HL-60/S4 treated with phorbol 12-myristate 13-acetate at 8.2 ng/mL for 4 days and 3 days (cell line): Measurements from ENCODE around the gene XPR1.
"Not testable (repeated sequence)": the region's sequence is repeated elsewhere in the genome, so short reads cannot be mapped to it uniquely, and the experiment has no call there.

Experiments
- in situ Hi-C: fragments of 300-500 bp; cut with MboI; formaldehyde crosslinking; loops from 2 replicates; pipeline ENCODE4 v1.15.0; 2022; ENCODE audit warnings: low sequenced_read_pairs

XPR1 gene

GRCh38 chr1:180778782-180779398 lies 147.1 kb downstream of the XPR1 start:
- in situ Hi-C loops, result no loop called here

- in situ Hi-C loops, result no loop called here
Measured at GRCh38 chr1:180779584-180779983, 147.8 kb downstream of the XPR1 start.

GRCh38 chr1:180781718-180782117 lies 149.9 kb downstream of the XPR1 start:
- in situ Hi-C loops, result no loop called here

GRCh38 chr1:180785291-180785690 lies 153.5 kb downstream of the XPR1 start:
- in situ Hi-C loops, result no loop called here

GRCh38 chr1:180785887-180786286 lies 154.1 kb downstream of the XPR1 start:
- in situ Hi-C loops, result no loop called here

- in situ Hi-C loops, result no loop called here
Measured at GRCh38 chr1:180786624-180787023, 154.8 kb downstream of the XPR1 start.

GRCh38 chr1:180787628-180788307 lies 155.9 kb downstream of the XPR1 start:
- in situ Hi-C loops, result no loop called here

- in situ Hi-C loops, result no loop called here
Measured at GRCh38 chr1:180789460-180789859, 157.6 kb downstream of the XPR1 start.

- in situ Hi-C loops, result not testable (repeated sequence)
Measured at GRCh38 chr1:180791152-180791551, 159.3 kb downstream of the XPR1 start.

- in situ Hi-C loops, result no loop called here
Measured at GRCh38 chr1:180791806-180792205, 160.0 kb downstream of the XPR1 start.

- in situ Hi-C loops, result no loop called here
Measured at GRCh38 chr1:180793451-180793850, 161.6 kb downstream of the XPR1 start.

GRCh38 chr1:180796897-180797640 lies 165.2 kb downstream of the XPR1 start:
- in situ Hi-C loops, result no loop called here

- in situ Hi-C loops, result no loop called here
Measured at GRCh38 chr1:180800945-180801344, 169.1 kb downstream of the XPR1 start.

GRCh38 chr1:180802813-180803212 lies 171.0 kb downstream of the XPR1 start:
- in situ Hi-C loops, result no loop called here

GRCh38 chr1:180805316-180805715 lies 173.5 kb downstream of the XPR1 start:
- in situ Hi-C loops, result no loop called here

GRCh38 chr1:180811298-180811697 lies 179.5 kb downstream of the XPR1 start:
- in situ Hi-C loops, result no loop called here

GRCh38 chr1:180811886-180812285 lies 180.1 kb downstream of the XPR1 start:
- in situ Hi-C loops, result no loop called here

GRCh38 chr1:180814258-180814657 lies 182.4 kb downstream of the XPR1 start:
- in situ Hi-C loops, result no loop called here

- in situ Hi-C loops, result no loop called here
Measured at GRCh38 chr1:180815188-180815587, 183.4 kb downstream of the XPR1 start.

GRCh38 chr1:180816132-180816531 lies 184.3 kb downstream of the XPR1 start:
- in situ Hi-C loops, result no loop called here

- in situ Hi-C loops, result no loop called here
Measured at GRCh38 chr1:180821970-180822369, 190.1 kb downstream of the XPR1 start.

- in situ Hi-C loops, result not testable (repeated sequence)
Measured at GRCh38 chr1:180831507-180831906, 199.7 kb downstream of the XPR1 start.
